Common myeloid progenitor, CD34-positive (primary cell): ENCODE measurements around the gene KLF9.

Experiments used
- CTCF ChIA-PET: fragments of 350-600 bp; sonication (Branson Sonifier 250); formaldehyde crosslinking; loops from one replicate; lab custom pipeline; 2021; ENCODE audit warnings: antibody characterized with exemption; lab: Charles Lee
- POLR2A ChIA-PET: fragments of 350-600 bp; sonication (Branson Sonifier 250); formaldehyde crosslinking; loops from one replicate; lab custom pipeline; 2021; ENCODE audit warnings: antibody characterized with exemption; lab: Charles Lee
- DNase-seq, 3 donors: peaks; one replicate each; pipeline versions ENCODE4 v3.0.0 to v3.0.0-alpha.2; 2013
- H3K27ac ChIP-seq, 2 experiments: 1 replicate in 1 of 2; 2 replicates in 1 of 2; pipeline ENCODE4 v1.7.0; 2013; ENCODE audit warnings: inconsistent platforms in 2 of 2, low read length in 2 of 2, mild to moderate bottlenecking in 2 of 2, low read depth in 1 of 2, moderate library complexity in 1 of 2; ENCODE audit not compliant: severe bottlenecking in 2 of 2, insufficient read depth in 1 of 2, poor library complexity in 1 of 2
- H3K27me3 ChIP-seq, 5 experiments: replicated peaks in 2 of 5; 1 replicate in 3 of 5; 2 replicates in 2 of 5; pipeline versions ENCODE4 v1.6.1 to v1.7.0; 2013; ENCODE audit warnings: low read length in 4 of 5, mild to moderate bottlenecking in 2 of 5, moderate library complexity in 2 of 5, inconsistent platforms in 1 of 5; ENCODE audit not compliant: insufficient read depth in 5 of 5, control insufficient read depth in 4 of 5
- H3K36me3 ChIP-seq, 4 experiments: 1 replicate in 2 of 4; 2 replicates in 2 of 4; pipeline versions ENCODE4 v1.6.1 to v1.7.0; 2013; ENCODE audit warnings: low read length in 3 of 4, control low read depth in 1 of 4, mild to moderate bottlenecking in 1 of 4; ENCODE audit not compliant: control insufficient read depth in 4 of 4, insufficient read depth in 4 of 4
- H3K4me1 ChIP-seq, 4 experiments: 1 replicate in 3 of 4; 2 replicates in 1 of 4; pipeline versions ENCODE4 v1.6.1 to v1.7.1; 2013; ENCODE audit warnings: low read length in 3 of 4, mild to moderate bottlenecking in 3 of 4, control low read depth in 1 of 4, inconsistent platforms in 1 of 4, moderate library complexity in 1 of 4; ENCODE audit not compliant: control insufficient read depth in 4 of 4, insufficient read depth in 4 of 4; ENCODE audit errors: control extremely low read depth in 1 of 4
- H3K4me3 ChIP-seq, 7 experiments: 1 replicate in 4 of 7; 2 replicates in 3 of 7; pipeline versions ENCODE4 v1.5.1 to v1.7.0; 2013; ENCODE audit warnings: mild to moderate bottlenecking in 7 of 7, low read length in 6 of 7, moderate library complexity in 6 of 7, inconsistent platforms in 2 of 7, low read depth in 2 of 7, control low read depth in 1 of 7; ENCODE audit not compliant: insufficient read depth in 4 of 7, control insufficient read depth in 1 of 7; ENCODE audit errors: extremely low read depth in 1 of 7
- H3K9me3 ChIP-seq, 5 experiments: 1 replicate in 4 of 5; 2 replicates in 1 of 5; pipeline versions ENCODE4 v1.6.1 to v1.7.1; 2013; ENCODE audit warnings: low read length in 4 of 5, mild to moderate bottlenecking in 2 of 5, inconsistent platforms in 1 of 5, low read depth in 1 of 5, moderate library complexity in 1 of 5; ENCODE audit not compliant: control insufficient read depth in 4 of 5, insufficient read depth in 2 of 5; ENCODE audit errors: control extremely low read depth in 1 of 5
- WGBS: methylation state at CpG from one replicate; pipeline ENCODE4 v1.1.5; 2013; ENCODE audit not compliant: insufficient coverage; 5-methylcytosine and 5-hydroxymethylcytosine counted together

KLF9 gene

DNA sequence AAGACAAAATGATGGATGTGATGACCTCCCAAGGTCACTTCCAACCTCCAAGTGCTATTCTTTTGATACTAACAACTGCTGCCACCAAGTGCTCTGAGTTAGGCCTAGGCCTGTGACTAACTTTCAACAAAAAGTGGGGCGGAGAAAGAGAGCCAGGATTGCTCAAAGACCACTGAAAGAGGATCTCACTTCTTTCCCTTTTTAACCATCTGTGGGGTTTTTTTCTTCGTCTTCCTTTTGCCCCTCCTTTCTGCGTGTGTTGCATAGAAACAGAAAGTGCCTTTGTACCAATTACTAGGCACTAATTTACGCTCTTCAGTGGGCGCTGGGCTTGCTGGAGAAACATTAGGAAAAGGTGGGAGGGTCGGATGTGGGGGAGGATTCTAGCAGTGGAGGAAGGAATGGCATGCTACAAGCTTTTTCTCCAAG is 8.0 kb downstream of the KLF9 start:
- DNase-seq: peak; percentile 64 to 88 (median 87)
- Histone ChIP-seq H3K4me1 (peaks cover 4 to 40% (median 27%) of the 10 kb centered on the region in 4 experiments), H3K36me3 (no peaks in the 10 kb centered on the region), H3K9me3 (no peaks in the 10 kb centered on the region), H3K27me3 (peaks cover 0 to under 1% (median 0%) of the 10 kb centered on the region in 5 experiments), H3K27ac (peak overlapping the region; percentile 56 to 64), H3K4me3 (peak overlapping the region in 2 of 7 experiments; percentile 13 to 64)
- ChIA-PET CTCF (interaction anchor here (0.6 to 3.0 kb wide), 5 partner anchors 7 to 188 kb away, joined by 3 to 8 read pairs (median 3); no protein-coding TSS in a partner anchor), POLR2A (interaction anchor here (0.6 kb wide), 1 partner anchor 294 kb away, joined by 6 read pairs; no protein-coding TSS in a partner anchor)
- 25% methylated on average over 3 of the region's 6 CpGs for WGBS

DNA sequence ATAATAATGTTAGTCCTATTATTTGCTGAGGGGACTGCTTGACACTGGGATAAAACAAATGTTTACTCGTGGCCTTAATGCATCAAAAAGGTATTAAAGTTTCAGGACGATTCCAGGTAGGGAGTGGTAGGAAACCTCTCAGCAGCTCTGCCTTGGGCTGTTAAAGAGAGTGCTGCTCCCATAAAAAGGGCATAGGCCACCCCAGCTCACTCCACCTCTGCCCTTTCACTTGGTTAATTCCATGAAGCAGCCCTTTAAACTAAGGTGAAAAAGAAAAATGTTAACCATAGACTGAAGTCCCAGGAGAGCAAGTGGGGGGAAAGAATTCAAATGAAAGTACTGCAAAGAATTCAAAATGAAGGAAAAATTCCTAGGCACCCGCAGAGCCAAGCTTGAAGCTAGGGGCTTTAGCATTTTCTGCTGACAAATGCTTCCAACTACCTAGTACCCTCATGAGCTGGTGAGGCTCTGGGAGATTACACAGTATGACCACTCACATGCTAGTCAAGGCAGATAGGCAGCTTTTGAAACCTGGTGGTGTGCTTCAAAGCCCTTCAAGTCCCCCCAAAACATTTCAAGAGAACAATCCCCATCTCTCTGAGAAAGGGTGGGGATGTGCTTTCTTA is 8.5 kb downstream of the KLF9 start:
- no peak for DNase-seq
- no peaks in the 10 kb centered on the region for H3K9me3 ChIP-seq
- POLR2A ChIA-PET: no interaction called here
- H3K36me3 ChIP-seq: no peaks in the 10 kb centered on the region
- H3K27ac ChIP-seq: peak overlapping the region; percentile 56 to 64
- CTCF ChIA-PET: interaction anchor here (0.6 to 2.2 kb wide), 4 partner anchors 11 to 196 kb away, joined by 3 to 6 read pairs (median 3); no protein-coding TSS in a partner anchor
- H3K4me1 ChIP-seq: peaks cover 3 to 34% (median 24%) of the 10 kb centered on the region in 4 experiments
- H3K4me3 ChIP-seq: no peak overlapping the region
- 96% methylated on average over 3 of the region's 3 CpGs for WGBS
- no peaks in the 10 kb centered on the region for H3K27me3 ChIP-seq

DNA sequence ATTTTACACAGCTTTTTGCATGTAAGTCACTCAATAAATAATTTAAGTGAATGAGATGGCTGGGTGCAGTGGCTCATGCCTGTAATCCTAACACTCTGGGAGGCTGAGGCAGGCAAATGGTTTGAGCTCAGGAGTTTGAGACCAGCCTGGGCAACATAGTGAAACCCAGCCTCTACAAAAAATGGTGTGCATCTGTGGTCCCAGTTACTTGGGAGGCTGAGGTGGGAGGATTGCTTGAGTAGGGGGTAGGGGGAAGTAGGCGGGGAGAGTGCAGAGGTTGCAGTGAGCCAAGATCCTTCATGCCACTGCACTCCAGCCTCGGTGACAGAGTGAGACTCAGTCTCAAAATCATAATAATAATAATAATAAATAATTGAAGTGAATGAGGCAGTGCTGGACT is 10.2 kb downstream of the KLF9 start:
- WGBS: no CpG with 5 or more reads among the region's 2 CpGs
- no peak overlapping the region for H3K4me3 ChIP-seq
- H3K27me3 ChIP-seq: no peaks in the 10 kb centered on the region
- H3K36me3 ChIP-seq: no peaks in the 10 kb centered on the region
- no peak overlapping the region for H3K27ac ChIP-seq
- ChIA-PET POLR2A (interaction anchor here (0.5 to 0.9 kb wide), 2 partner anchors 10 to 15 kb away, joined by 3 read pairs; no protein-coding TSS in a partner anchor), CTCF (interaction anchor here (1.2 to 2.2 kb wide), 5 partner anchors 11 to 198 kb away, joined by 3 to 6 read pairs (median 5); partner anchors contain the start of gene KLF9)
- H3K4me1 ChIP-seq: peaks cover 3 to 20% (median 13%) of the 10 kb centered on the region in 4 experiments
- H3K9me3 ChIP-seq: no peaks in the 10 kb centered on the region
- no peak for DNase-seq

DNA sequence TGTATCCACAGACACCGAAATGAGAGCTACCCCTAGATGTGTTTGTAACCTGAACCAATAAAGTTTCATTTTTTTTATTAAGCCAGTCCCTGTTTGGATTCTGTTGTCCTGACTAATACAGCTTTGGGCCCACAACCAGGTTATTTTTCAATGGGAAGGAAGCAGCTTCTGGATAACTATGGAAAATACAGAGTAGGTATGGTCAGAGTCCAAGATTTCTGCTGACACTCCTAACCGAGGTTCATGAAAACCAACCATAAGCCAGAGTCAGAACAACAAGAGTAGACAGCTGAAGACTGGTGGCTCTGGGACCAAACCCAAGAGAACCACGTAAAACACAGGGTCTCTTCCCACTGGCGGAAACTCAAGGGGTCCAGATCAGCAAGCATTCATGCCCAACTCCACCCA is 10.8 kb downstream of the KLF9 start:
- WGBS: 100% methylated on average over 3 of the region's 4 CpGs
- no peak overlapping the region for H3K27ac ChIP-seq
- CTCF ChIA-PET: interaction anchor here (1.2 to 2.0 kb wide), 4 partner anchors 11 to 161 kb away, joined by 3 to 5 read pairs (median 4); partner anchors contain the start of gene KLF9

DNA sequence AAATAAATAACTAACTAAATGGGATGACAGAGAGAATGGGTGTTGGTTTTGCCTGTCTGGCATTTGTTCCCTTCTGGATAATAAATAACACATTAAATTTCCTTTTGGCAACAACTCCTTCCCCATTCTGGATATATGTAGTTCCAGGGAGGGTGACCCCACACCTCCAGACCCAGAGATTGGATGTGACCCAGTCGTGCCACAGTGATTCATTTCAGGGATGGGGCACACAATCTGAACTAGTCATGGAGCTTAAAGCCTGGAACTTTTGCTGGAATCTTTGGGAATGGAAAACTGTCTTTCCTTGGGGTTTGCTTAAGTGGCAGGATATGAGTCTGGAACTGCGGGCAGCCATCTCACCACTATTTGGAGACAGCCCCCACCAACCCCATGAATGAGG is 11.3 kb downstream of the KLF9 start:
- ChIA-PET CTCF (interaction anchor here (1.2 to 2.0 kb wide), 3 partner anchors 12 to 65 kb away, joined by 3 to 5 read pairs (median 5); partner anchors contain the start of gene KLF9), POLR2A (interaction anchor here (0.9 to 1.0 kb wide), 2 partner anchors 9 to 16 kb away, joined by 3 to 6 read pairs; no protein-coding TSS in a partner anchor)
- Histone ChIP-seq H3K9me3 (no peaks in the 10 kb centered on the region), H3K4me1 (peaks cover 3 to 25% (median 16%) of the 10 kb centered on the region in 4 experiments), H3K27me3 (no peaks in the 10 kb centered on the region), H3K4me3 (no peak overlapping the region), H3K36me3 (no peaks in the 10 kb centered on the region), H3K27ac (no peak overlapping the region)
- no peak for DNase-seq
- WGBS: 100% methylated on average over 2 of the region's 2 CpGs

More for the DNA sequence above, 10.8 kb downstream of the KLF9 start:
- DNase-seq: no peak
- POLR2A ChIA-PET: interaction anchor here (0.9 to 1.0 kb wide), 2 partner anchors 9 to 16 kb away, joined by 3 to 6 read pairs; no protein-coding TSS in a partner anchor
- no peaks in the 10 kb centered on the region for H3K9me3 ChIP-seq
- H3K4me1 ChIP-seq: peaks cover 3 to 21% (median 13%) of the 10 kb centered on the region in 4 experiments
- no peaks in the 10 kb centered on the region for H3K27me3 ChIP-seq
- H3K4me3 ChIP-seq: no peak overlapping the region
- no peaks in the 10 kb centered on the region for H3K36me3 ChIP-seq

DNA sequence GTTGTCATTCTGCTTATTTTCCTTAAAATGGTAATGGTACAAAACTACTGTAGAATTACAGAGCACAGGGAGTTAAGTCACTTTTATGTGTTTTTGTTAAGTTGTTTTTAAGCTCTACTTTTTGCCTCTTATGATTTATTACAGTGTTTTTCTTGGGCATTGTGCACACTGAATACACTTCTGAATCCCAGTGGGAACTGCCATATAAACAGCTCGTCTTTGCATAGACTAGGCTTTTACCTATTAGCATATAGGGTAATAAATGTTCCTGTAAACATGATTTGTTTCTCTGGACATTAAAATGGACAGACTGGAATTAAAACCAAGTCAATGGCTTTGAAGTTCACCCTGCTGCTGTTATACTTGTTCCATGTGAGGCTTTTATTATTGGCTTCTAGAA is 12.2 kb downstream of the KLF9 start:
- no peaks in the 10 kb centered on the region for H3K9me3 ChIP-seq
- no peaks in the 10 kb centered on the region for H3K36me3 ChIP-seq
- DNase-seq: no peak
- H3K27me3 ChIP-seq: no peaks in the 10 kb centered on the region
- ChIA-PET POLR2A (no interaction called here), CTCF (interaction anchor here (0.7 to 1.5 kb wide), 4 partner anchors 9 to 200 kb away, joined by 3 read pairs; no protein-coding TSS in a partner anchor)
- no peak overlapping the region for H3K27ac ChIP-seq
- H3K4me1 ChIP-seq: peaks cover 8 to 32% (median 23%) of the 10 kb centered on the region in 4 experiments
- no peak overlapping the region for H3K4me3 ChIP-seq
- no CpG with 5 or more reads among the region's 1 CpG for WGBS
